D341Med (cell line): ENCODE results near the gene MCTP2.

Experiments used
- DNase-seq: peaks from one replicate; pipeline ENCODE4 v3.0.0; 2012; ENCODE audit warnings: low spot score

The MCTP2 gene, protein sequence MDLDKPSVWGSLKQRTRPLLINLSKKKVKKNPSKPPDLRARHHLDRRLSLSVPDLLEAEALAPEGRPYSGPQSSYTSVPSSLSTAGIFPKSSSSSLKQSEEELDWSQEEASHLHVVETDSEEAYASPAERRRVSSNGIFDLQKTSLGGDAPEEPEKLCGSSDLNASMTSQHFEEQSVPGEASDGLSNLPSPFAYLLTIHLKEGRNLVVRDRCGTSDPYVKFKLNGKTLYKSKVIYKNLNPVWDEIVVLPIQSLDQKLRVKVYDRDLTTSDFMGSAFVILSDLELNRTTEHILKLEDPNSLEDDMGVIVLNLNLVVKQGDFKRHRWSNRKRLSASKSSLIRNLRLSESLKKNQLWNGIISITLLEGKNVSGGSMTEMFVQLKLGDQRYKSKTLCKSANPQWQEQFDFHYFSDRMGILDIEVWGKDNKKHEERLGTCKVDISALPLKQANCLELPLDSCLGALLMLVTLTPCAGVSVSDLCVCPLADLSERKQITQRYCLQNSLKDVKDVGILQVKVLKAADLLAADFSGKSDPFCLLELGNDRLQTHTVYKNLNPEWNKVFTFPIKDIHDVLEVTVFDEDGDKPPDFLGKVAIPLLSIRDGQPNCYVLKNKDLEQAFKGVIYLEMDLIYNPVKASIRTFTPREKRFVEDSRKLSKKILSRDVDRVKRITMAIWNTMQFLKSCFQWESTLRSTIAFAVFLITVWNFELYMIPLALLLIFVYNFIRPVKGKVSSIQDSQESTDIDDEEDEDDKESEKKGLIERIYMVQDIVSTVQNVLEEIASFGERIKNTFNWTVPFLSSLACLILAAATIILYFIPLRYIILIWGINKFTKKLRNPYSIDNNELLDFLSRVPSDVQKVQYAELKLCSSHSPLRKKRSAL

DNA sequence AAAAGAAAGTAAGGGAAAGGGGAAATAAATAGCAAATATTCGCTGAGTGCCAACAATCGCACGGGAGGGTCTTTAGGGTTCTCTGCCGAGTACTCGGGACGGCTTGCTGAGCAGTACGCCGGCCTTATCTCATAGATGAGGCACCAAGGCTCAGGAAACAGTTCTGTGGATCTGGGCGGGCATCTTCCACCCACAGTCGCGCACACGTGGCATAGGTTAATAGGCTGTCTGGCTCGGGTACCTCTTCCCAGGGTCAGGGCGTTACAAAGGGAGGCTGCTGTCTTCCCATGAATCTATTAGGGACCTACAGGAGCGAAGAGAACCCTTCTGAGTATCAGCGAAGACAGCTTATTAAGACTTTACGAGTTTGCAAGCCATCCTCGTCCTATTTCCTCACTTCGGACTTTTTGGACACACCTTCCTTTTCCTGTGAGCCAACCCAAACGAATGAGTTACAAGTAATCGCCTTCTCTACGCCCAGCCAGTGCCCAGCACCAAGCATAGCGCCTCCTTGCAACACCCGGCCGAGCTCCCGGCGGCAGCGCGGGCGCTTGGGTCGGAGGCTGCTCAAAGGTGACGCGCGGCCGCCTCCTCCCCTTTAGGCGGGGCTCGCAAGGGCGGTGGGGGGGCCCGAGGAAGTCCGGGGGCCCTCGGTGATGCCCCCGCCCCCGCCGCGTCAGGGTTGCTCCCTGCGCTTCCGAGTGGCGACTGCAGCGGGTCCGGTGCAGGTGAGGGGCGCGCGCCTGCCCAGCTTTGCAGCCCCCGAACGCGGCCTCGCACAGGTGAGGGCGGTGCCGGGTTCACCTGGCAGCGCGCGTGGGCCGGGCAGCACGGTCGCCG lies at the start of gene MCTP2:
Gene MCTP2, plus strand, starts transcription at position 679 of the 840 bp plus-strand sequence. CDS start 66,705 bp downstream, outside the sequence.
- peak; percentile 30 for DNase-seq

DNA sequence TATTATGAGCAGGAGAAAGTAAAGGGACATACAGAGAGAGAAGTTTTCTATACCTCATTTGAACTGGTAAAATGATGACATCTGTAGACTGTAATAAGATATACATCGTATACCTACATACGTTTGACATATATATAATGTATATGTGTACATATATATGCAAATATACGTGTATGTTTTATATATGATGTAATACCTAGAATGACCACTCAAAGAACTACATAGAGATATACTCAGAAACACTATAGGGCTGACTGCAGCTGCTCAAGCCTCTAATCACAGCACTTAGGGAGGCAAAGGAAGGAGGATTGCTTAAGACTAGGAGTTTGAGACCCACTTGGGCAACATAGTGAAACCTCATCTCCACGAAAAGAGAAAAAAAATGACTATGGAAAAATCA lies 48.5 kb upstream of the MCTP2 start:
- no peak for DNase-seq

DNA sequence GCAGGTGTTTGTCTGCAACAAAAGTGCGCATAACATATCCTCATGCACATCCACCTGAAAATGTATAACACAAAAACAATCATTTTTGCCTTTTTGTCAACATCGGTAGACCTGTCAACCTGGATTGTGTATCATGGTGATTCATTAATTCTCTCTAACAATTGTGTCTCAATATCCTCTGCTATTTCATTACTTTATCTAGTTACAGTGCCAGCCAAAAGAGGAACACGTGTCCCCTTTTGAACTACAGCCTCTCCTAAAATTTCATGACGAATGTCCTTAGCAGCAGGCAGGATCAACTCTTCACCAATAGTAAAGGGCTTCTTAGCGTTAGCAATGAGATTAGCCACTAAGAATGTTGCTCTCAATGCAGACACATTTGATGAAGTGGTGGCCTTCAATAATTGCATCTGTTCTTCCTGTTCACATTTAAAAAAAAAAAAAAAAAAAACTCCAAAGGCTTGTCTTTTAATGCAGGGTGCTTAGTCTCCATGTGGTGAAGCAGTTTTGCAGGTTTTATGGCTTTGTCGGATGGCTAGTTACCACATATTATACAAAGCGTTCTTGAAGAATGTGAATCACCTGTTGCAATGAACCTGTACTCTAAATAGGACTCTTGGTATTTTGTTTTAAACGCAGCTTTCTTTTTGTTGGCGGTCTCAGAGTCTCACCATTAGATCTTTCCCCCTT lies 45.7 kb upstream of the MCTP2 start:
- DNase-seq: no peak

DNA sequence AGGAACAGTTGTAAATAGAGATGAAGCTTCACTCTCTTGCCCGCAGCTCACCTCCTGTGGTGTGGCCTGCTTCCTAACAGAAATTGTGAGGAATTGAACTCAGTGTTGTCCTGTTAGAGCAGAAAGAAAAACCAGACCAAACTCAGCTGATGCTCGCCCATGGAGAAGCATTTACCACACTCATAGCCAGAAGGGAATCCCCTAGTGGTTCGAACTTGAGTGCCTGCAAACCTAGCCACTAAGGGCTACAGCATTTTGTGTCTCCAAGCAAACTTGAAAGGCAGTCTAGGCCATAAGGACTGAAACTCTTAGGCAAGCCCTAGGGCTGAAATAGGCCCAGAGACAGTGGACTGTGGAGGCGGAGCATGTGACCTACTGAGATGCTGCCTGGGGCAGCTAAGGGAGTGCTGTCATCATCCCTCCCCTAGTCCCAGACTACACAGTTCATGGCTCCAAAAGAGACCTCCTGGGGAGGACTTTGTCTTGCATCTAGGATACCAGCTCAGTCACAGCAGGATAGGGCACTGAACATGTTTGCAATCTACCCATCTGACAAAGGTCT lies 44.5 kb upstream of the MCTP2 start:
- DNase-seq: no peak

DNA sequence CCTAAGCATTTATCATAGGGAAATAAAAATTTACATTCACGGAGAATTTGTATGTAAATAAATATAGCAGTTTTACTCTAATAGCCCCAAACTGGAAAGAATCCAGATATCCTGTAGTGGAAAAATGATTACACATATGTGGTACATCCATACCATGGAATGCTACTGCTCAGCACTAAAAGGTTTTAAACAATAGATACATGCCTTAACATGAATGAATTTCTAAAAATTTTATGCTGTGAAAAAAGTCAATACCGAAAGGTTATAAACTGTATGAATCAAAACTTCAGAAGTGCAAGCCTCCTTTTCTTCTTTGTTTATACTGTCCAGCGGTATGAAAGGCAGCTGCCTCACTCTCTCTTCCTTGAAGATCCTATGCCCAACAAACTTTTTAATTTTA lies 37.5 kb upstream of the MCTP2 start:
- no peak for DNase-seq

DNA sequence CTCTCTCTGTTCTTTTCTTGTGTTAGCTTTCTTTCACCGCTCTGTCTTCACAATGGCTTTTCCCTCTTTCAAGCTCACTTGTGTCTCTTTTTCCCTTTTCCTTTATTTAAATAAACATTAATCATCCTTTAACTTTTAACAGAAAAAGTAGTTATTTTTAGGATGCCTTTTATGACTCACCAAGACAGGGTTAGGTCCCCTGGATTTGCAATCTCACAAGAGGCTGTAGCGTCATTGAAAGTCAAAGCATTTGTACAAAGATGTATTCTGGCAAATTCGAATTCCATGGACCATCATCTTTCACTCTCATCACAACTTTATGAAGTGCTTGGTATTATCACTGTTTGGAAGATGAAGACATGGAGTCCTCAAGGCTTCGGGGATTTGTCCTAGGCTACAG lies 34.8 kb upstream of the MCTP2 start:
- no peak for DNase-seq

DNA sequence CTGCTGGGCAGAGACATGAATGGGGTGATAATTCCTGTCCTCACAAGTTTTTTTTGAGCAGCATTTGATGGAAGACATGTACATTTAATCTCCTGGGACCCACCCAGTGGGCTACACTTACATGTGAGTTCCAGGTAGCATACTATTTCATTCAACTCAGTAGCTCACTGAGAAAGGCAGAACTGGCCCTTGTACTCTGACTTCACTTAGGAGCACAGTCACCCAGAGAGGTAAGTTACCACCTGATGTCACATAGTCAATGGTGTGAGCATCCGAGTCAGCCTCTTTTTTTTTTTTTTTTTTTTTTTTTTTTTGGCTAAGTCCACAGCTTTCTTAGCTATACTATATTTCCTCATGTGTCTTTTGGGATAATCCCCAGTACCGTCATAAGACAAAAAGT lies 32.7 kb upstream of the MCTP2 start:
- DNase-seq: no peak

DNA sequence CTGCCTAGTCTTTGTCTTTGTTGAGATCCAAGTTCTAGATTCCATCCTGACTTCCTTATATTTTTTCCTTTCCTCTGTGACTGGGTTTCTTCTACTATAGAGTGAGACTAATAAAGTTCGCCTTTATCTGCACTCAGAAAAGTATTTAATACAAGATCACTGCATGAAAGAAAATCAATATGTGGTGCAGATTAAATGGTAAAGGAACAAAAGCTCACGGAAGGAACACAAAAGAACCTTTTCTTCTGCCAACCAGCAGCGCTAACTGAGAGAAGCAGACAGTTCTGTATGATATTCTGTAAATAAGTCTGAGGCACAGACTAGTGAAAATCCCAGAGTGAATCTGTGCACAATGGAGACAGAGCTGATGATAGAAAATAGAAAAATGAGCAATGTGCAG lies 31.6 kb upstream of the MCTP2 start:
- DNase-seq: no peak

DNA sequence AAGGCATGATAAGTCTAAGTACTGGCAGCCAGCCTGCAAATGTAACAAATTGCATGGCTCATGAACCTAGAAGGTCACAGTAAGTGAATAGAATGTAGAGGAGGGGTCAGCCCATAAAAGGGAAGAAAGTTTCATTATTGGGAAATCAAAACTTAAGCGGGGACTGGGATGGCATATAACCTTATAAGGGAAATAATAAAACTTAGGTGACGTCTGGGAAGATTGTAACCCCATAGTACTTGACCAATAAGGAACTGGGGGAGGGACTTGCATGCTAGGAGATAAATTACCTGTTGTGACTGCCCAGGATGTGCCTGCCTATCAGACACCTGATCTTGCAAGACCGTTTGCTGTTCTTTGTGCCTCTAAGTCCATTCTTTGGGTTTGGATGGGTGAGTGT lies 28.1 kb upstream of the MCTP2 start:
- no peak for DNase-seq

DNA sequence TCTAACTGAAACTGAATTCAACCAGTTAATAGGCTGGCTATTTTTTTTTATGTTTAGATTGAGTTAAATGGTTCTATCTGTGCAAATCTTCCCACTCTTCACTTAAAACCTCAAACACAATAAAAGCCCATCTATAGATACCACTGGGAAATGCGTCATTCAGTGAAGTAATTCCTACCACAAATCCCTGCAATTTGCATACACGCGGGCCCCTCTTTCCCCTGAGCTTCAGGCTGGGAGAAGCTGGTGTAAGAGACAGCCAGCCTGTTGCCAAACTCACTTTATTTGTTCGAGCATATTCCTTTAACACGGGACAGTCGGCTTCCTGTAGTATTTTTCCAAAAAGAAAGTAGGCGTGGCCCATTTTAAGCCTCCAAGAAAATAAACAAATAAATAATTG lies 26.0 kb upstream of the MCTP2 start:
- DNase-seq: no peak

DNA sequence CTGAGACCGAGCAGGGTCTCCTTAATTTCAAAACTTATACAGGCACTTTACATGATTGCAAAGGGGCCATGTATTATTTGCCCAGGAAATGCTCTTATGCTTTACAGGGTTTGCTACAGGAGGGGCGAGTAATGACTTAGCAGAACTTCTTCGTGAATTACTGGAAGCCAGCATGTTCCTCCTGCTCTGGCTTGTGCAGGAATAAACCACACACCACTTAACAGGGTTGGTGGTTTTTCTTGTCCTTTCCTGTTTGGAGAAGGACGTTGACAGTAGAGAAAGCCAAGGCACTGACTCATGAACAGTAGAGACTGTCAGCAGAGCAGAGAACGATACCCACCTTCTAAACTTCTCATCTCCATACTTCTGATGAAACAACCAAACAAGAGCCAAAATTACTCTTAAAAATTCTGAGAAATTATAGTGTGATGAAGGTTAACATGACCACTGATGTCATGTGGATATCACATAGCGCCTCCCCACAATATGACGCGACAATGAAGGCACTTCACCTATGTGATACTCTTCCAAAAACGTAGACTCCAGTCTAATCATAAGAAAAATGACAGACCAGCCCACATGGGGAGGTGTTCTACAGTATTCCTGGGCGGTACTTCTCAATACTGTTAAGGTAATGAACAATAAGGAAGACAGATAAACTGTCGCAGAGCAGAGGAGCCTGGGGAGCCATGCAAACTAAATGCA lies 24.7 kb upstream of the MCTP2 start:
- DNase-seq: no peak

DNA sequence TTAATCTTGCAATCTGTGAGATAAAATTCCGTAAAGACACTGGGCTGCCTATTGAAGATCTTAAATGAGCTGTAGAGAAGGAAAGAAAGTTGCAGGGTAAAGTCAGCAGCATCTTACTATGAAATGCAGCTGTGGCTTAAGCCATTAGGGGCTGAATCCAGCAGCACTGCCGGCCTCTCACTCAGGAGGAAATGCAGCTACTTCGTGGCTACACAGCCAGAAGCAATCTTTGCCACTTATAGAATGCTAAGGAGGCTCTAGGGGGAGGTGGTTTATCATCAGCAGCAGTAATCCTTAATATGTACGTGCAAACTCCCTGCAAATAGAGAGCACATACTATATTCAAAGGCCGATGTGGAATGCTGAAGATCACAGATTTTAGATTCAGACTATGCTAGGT lies 19.1 kb upstream of the MCTP2 start:
- DNase-seq: no peak

DNA sequence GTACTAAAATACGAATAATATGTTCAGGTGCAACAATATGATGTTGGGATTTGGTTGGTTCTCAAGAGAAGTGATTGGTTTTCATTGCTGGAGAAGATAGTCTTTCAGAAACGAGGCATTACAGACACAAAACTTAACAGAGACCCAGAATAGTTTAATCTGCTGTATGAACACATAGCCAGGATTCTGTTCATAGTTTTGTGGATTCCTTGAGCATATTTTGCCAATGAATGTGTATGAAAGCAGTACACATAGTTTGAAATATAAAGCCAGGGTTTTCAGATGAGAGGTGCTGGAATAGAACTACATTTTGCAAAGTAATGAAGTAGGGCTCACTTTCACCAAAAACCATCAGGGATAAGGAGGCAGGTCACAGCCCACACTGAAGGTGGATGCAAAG lies 5.7 kb upstream of the MCTP2 start:
- no peak for DNase-seq

DNA sequence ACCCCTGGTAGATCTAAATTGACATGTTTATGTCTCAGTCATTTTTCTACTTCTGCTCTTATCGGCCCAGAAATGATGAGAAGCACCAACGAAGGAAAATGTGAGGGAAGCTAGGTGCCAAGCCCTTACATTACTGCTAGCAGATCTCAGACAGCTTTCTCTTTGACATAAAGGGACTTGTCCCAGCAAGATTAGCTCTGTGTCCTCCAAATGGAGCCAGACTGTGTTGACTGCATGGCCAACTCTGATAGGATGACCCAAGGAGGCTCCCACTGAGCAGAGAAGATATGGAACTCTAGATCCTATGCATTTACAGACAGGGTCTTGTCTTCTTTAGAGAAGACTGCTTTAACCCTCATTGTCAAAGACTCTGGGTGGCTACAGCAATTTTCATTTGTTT lies 2.8 kb upstream of the MCTP2 start:
- no peak for DNase-seq

DNA sequence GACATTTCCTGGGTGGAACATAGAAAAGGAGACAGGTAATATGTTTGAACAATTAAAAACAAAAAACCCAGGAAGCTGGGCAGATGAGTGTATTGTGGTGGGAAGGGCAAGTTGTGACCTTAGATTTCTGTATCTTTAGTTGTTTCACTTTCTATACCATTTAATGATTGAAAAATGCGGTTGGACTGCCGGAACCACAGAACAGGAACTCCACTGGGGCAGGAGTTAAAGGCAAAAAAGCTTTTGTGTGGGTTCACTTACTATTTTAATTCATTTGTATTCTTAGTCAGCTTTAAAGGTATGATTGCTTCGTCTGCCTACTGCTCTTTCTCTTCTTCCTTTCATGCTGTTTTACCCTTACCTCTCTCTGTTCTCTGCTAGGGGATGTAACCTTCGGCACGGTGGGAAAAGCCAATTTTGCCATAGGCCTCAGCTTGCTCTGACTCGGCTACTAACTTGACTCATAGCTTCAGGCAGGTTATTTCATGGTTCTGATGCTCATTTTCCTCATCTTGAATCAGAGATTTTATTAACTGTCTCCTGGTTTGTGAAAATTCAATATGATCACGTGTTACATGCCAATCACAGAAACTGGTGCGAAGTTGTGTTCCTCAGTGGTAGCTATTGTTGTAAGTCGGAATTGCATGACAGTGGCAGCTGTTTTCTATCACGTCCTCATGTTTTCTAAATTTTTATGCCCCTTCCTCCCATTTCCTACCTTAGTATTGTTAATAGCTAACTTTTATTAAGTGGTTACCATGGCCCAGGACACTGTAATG lies 1.6 kb upstream of the MCTP2 start:
- no peak for DNase-seq

DNA sequence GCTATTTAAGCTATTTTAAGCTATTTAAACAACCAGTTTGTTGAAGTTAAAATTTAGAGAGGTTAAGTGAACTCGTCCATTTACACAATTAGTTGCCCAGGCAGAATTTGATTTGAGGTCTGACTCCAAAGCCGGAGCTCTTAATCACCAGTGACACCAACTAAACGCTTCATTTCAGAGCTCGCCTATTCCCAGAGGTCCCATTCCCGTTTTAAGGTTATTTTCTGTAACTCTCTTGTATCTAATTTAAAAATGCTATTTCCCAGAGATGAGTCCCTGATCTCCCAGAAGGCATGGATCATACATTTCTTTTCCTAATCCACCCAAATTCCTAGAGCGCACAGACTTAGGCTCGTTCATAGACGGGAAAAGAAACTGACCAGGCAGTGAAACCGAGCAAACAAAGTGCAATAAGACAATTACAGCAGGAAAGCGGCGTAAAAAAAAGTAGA lies 904 bp upstream of the MCTP2 start:
- DNase-seq: no peak

DNA sequence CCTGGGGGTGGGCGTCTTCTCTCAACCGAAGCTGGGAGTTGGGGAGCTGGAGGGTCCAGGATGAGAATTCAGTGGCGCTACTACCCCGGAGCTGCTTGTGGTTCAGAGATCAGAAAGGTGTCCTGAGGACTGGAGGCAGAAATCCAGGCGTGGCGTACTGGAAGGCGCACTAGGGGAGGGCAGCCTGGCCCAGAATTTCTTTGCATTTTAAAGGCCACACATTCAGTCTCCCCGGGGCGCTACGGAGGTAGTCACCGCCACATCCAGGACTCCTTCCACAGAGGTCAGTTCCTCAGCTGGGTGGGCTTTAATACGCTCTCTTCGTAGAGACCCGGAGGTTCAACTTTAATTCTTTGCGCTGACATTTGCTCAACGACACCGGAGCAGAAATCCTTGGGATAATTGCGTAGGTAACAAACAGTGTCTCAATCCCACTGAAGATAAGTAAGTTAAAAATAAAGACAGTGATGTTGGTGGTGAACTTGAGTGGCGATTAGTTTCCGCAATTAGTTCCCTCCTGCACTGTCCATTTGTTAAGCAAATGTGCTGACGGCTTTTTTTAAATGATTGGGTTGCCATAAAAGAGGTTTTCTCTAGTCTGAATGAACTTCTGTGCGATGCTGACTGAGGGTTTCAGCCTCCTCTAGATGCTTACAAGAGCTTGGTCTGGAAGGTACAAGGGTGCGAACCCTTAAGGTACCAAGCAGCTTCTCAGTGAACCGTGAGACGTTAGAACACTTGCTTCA lies 535 bp downstream of the MCTP2 start:
- DNase-seq: no peak

DNA sequence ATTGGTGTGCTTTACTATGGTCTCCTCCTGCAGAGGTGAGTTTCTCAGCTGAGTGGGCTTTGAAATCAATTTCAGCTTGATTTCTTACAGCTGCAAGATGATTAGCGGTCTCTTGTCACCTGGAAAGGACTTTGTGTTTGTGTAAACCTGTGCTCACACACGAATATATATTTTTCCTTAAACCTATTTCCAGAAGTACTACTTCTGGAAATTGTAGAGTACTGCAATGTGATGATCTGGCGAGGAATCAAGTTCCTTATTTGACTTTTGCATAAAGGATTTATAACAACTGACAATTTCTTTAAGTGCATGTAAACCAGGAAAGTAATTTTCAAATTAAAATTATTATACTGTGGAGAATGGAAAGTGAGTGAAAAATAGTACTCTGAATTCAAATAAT lies 2.1 kb downstream of the MCTP2 start:
- DNase-seq: no peak

DNA sequence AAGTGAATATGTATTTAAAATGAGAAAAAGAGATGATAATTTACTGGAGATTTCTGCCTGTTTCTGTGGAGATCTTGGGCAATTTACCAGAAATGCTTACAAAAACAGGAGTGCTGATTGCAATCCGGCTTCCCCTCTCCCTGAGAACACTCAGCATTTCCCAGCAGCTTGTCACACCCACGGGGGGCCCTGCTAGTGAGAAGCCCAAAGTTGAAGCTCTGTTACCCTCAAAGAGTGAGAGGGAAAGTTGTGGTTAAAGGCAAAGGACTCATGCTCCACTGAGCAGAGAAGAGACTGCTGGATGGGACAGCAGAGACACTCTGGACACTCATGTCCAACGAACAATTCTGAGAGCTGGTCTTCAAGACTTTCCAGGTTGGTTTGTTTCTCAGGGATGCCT lies 2.9 kb downstream of the MCTP2 start:
- no peak for DNase-seq
